Mesothelial cell of epicardium (in vitro differentiated cells): ENCODE measurements around the gene TAT. TPM values are rescaled to one million over a fixed set of nuclear protein-coding genes. Genes with fewer than 3 reads are reported as not detected.

Experiments
- DNase-seq, 2 experiments: peaks; one replicate each; pipeline ENCODE4 v3.0.0; 2021; ENCODE audit warnings: low spot score in 2 of 2; ENCODE audit not compliant: unreplicated experiment in 2 of 2
- H3K27ac Mint-ChIP-seq: 2 replicates; pipeline ENCODE4 v1.8.0; 2021; ENCODE audit warnings: mixed read lengths
- H3K27me3 Mint-ChIP-seq: 2 replicates; pipeline ENCODE4 v1.8.0; 2021; ENCODE audit warnings: low read depth, mixed read lengths
- H3K36me3 Mint-ChIP-seq: 2 replicates; pipeline ENCODE4 v1.8.0; 2021; ENCODE audit warnings: mixed read lengths
- H3K4me1 Mint-ChIP-seq: 2 replicates; pipeline ENCODE4 v1.8.0; 2021; ENCODE audit warnings: mixed read lengths
- H3K4me3 Mint-ChIP-seq: 2 replicates; pipeline ENCODE4 v1.8.0; 2021; ENCODE audit warnings: mild to moderate bottlenecking, moderate library complexity, mixed read lengths
- H3K9me3 Mint-ChIP-seq: 2 replicates; pipeline ENCODE4 v1.8.0; 2021; ENCODE audit warnings: mixed read lengths
- total RNA-seq: library from RNA; stranded (reverse); gene quantifications from 3 replicates; pipeline ENCODE4 v1.2.1, GENCODE V29; 2021
- TF ChIP-seq, protein P1 (sequence below): fragments of 200-600 bp; sonication (generic); IDR thresholded peaks from one replicate; pipeline ENCODE4 v1.5.0; 2021; ENCODE audit warnings: antibody characterized with exemption; ENCODE audit not compliant: unreplicated experiment

Gene TAT
- total RNA-seq, 1 donor from 2014 or later = not detected

DNA sequence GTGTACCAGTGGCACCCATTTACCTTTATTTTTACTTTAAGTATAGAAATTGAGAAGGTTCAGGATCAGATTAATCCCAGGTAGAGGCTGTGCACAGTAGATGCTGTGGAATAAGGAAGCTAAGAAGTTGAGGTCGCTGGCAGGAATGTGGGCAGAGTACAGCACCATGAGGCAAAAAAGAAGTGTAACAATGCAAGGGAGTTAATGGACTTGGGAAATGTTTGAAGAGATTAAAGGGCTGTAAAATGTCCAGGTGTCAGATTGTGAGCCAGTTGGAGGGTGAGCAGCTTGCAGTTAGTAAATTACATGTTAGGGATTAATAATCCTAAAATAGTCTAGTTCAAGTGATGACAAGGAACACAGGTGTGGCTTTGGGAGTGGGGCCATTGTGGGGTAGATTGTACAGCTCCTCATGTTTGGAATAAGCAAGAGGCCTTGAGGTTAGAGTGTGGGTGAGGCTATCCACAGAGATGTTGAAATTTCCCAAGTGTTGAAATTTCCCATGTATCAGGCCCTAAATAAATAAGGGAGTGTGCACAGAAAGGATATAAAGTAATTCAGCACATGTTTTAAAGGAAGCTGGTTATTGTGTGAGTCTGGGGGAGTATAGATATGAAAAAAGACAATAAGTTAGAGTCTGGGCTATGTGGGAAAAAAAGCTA is 21.5 kb downstream of the TAT start:
- TF ChIP-seq, protein P1, sequence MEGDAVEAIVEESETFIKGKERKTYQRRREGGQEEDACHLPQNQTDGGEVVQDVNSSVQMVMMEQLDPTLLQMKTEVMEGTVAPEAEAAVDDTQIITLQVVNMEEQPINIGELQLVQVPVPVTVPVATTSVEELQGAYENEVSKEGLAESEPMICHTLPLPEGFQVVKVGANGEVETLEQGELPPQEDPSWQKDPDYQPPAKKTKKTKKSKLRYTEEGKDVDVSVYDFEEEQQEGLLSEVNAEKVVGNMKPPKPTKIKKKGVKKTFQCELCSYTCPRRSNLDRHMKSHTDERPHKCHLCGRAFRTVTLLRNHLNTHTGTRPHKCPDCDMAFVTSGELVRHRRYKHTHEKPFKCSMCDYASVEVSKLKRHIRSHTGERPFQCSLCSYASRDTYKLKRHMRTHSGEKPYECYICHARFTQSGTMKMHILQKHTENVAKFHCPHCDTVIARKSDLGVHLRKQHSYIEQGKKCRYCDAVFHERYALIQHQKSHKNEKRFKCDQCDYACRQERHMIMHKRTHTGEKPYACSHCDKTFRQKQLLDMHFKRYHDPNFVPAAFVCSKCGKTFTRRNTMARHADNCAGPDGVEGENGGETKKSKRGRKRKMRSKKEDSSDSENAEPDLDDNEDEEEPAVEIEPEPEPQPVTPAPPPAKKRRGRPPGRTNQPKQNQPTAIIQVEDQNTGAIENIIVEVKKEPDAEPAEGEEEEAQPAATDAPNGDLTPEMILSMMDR = no peak
- Mint-ChIP-seq H3K9me3 (no peaks in the 10 kb centered on the region), H3K27me3 (peaks cover 46% of the 10 kb centered on the region), H3K4me1 (no peaks in the 10 kb centered on the region), H3K4me3 (no peak overlapping the region), H3K27ac (no peak overlapping the region), H3K36me3 (no peaks in the 10 kb centered on the region)
- DNase-seq = no peak

DNA sequence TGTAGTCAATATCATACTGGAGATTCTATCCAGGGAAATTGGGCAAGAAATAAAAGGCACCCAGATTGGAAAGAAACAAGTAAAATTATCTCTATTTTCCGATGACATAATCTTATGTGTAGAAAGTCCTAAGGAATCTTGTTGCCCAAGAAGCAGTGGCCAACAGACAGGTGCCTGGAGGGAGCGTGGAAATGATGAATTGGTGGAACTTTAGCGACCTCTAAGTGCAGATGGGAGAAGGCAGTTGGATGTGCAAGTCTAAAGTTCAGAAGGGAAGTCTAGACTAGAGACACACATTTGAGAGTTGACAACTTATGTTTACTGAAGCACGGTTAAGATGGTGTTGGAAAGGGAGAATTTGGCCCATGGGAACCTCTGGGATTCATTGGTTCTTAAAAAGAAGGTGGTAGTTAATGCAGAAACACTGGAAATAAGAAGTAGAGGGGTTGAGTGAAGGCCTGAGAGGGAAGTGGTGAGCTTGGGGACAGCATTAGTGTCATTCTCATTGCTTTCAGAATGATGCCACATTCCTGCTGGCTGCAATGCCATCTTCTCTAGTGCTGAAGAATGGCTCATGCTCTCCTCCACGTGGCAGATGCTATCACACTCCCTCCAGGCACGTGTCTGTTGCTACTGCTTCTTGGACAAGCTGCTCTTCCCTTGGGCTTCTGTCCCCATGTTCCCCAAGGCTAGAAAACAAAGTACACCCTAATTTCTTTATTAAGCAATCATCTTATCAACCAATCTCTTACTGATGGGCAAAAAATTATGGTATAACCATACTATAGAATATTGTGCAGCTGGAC is 24.0 kb downstream of the TAT start:
- Mint-ChIP-seq H3K27me3 (peaks cover 44% of the 10 kb centered on the region), H3K4me3 (no peak overlapping the region), H3K9me3 (no peaks in the 10 kb centered on the region), H3K4me1 (no peaks in the 10 kb centered on the region), H3K36me3 (no peaks in the 10 kb centered on the region), H3K27ac (no peak overlapping the region)
- TF ChIP-seq, protein P1 = no peak
- no peak for DNase-seq

- H3K9me3 Mint-ChIP-seq = no peaks in the 10 kb centered on the region
- no peaks in the 10 kb centered on the region for H3K4me1 Mint-ChIP-seq
- TF ChIP-seq, protein P1 = no peak
- H3K27me3 Mint-ChIP-seq = peaks cover 34% of the 10 kb centered on the region
- no peaks in the 10 kb centered on the region for H3K36me3 Mint-ChIP-seq
- H3K27ac Mint-ChIP-seq = no peak overlapping the region
- H3K4me3 Mint-ChIP-seq = no peak overlapping the region
- no peak for DNase-seq
These were observed 29.7 kb downstream of the TAT start for GRCh38 chr16:71547168-71547567.

- no peaks in the 10 kb centered on the region for H3K36me3 Mint-ChIP-seq
- H3K4me1 Mint-ChIP-seq = no peaks in the 10 kb centered on the region
- peaks cover 32% of the 10 kb centered on the region for H3K27me3 Mint-ChIP-seq
- H3K27ac Mint-ChIP-seq = no peak overlapping the region
- no peaks in the 10 kb centered on the region for H3K9me3 Mint-ChIP-seq
- no peak for DNase-seq
- no peak overlapping the region for H3K4me3 Mint-ChIP-seq
- TF ChIP-seq, protein P1 = peak; percentile 36
These were observed 34.5 kb downstream of the TAT start for GRCh38 chr16:71542377-71542776.

GRCh38 chr16:71537643-71538042 is 39.2 kb downstream of the TAT start:
- no peak for DNase-seq
- H3K27ac Mint-ChIP-seq = no peak overlapping the region
- H3K27me3 Mint-ChIP-seq = peaks cover 29% of the 10 kb centered on the region
- H3K36me3 Mint-ChIP-seq = no peaks in the 10 kb centered on the region
- TF ChIP-seq, protein P1 = peak; percentile 37
- H3K4me1 Mint-ChIP-seq = no peaks in the 10 kb centered on the region
- H3K9me3 Mint-ChIP-seq = no peaks in the 10 kb centered on the region
- H3K4me3 Mint-ChIP-seq = no peak overlapping the region
